ENCODE measurements around the gene BEST2. TPM values are rescaled to one million over a fixed set of nuclear protein-coding genes. Genes with fewer than 3 reads are reported as not detected.
A peak's percentile ranks its signal among the peaks of the same experiment; 100 is the strongest.

Gene BEST2
- total RNA-seq, 2 donors from 2014 or later, result not detected

DNA sequence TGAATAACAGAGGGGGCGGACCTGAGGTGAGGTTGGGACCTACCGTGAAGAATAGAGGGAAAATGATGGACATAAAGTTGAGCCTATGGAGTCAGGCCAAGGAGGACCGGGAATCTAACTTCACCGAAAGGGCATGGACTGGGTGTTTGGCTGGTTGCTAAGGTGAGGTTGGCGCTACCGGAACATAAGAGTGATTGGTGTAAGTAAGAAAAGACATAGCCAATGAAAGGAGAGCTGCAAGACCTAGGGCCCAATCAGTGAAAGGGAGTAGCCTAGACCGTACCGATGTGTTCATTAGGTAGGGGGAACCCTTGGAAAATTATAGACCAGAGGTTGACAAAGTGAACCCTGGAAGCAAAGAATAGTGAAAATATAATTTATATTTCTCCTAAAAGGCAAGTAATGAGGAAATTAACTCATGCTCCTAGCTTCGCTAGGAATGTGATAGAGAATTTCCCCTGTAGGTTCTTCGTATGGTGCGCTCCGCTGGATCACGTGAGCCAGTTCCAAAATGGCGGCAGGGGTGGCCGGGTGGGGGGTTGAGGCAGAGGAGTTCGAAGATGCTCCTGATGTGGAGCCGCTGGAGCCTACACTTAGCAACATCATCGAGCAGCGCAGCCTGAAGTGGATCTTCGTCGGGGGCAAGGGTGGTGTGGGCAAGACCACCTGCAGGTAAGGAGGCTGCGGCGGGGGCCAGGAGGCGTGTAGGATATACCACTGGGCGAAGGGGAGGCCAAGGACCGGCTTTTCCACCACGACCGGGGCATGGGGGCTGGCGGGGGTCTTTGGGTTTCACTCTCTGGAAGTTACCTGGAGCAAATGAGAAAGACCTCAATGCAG lies 14.4 kb upstream of the BEST2 start, which contains the start of gene GET3:
GET3 (plus strand) TSS at position 503 of the 840 bp plus-strand sequence; CDS start at position 512, 9 bp downstream.
- Histone ChIP-seq H3K27ac (peak within 1 kb of the TSS; percentile 83 to 86), H3K4me1 (peaks cover 0 to 42% of the 10 kb centered on the region in 2 donors), H3K9me3 (no peaks in the 10 kb centered on the region), H3K27me3 (no peaks in the 10 kb centered on the region), H3K4me3 (peak within 1 kb of the TSS; percentile 77 to 87), H3K36me3 (peaks cover 24% of the 10 kb centered on the region)
- TF ChIP-seq, protein P1, sequence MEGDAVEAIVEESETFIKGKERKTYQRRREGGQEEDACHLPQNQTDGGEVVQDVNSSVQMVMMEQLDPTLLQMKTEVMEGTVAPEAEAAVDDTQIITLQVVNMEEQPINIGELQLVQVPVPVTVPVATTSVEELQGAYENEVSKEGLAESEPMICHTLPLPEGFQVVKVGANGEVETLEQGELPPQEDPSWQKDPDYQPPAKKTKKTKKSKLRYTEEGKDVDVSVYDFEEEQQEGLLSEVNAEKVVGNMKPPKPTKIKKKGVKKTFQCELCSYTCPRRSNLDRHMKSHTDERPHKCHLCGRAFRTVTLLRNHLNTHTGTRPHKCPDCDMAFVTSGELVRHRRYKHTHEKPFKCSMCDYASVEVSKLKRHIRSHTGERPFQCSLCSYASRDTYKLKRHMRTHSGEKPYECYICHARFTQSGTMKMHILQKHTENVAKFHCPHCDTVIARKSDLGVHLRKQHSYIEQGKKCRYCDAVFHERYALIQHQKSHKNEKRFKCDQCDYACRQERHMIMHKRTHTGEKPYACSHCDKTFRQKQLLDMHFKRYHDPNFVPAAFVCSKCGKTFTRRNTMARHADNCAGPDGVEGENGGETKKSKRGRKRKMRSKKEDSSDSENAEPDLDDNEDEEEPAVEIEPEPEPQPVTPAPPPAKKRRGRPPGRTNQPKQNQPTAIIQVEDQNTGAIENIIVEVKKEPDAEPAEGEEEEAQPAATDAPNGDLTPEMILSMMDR (IDR thresholded peaks at IDR 0.05), result no peak
- DNase-seq (ENCODE audit: low spot score), result peak; percentile 98

DNA sequence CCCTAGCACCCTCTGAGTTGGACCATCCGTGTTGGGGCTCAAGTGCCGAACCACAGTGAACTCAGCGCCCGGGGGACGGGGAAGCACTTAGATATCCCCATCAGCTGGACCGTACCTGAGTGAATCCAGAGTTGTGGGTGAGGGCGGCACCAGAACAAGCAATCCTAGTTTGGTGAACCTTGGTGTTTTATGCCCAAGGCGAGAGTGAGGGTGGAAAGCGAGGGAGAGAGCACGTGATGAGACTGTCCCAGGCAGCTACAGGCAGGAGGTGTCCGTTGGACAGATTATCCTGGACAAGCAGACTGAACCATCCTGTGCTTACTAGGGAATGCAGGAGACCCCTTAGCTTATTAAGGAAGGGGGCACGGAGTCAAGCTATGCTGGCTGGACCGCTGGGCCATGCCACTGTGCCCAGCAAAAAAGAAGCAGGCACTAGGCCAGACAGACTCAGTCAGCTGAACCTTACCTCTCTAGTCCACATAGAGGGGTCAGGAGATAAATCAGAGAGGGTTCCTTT lies 13.7 kb upstream of the BEST2 start:
- H3K27ac ChIP-seq, result peak overlapping the region; percentile 83 to 86
- H3K4me3 ChIP-seq, result peak overlapping the region; percentile 77 to 87
- TF ChIP-seq, protein P1 (IDR thresholded peaks at IDR 0.05), result no peak
- DNase-seq (ENCODE audit: low spot score), result no peak
- no peaks in the 10 kb centered on the region for H3K9me3 ChIP-seq
- H3K27me3 ChIP-seq, result no peaks in the 10 kb centered on the region
- H3K36me3 ChIP-seq, result peaks cover 25% of the 10 kb centered on the region
- peaks cover 0 to 36% of the 10 kb centered on the region in 2 donors for H3K4me1 ChIP-seq

DNA sequence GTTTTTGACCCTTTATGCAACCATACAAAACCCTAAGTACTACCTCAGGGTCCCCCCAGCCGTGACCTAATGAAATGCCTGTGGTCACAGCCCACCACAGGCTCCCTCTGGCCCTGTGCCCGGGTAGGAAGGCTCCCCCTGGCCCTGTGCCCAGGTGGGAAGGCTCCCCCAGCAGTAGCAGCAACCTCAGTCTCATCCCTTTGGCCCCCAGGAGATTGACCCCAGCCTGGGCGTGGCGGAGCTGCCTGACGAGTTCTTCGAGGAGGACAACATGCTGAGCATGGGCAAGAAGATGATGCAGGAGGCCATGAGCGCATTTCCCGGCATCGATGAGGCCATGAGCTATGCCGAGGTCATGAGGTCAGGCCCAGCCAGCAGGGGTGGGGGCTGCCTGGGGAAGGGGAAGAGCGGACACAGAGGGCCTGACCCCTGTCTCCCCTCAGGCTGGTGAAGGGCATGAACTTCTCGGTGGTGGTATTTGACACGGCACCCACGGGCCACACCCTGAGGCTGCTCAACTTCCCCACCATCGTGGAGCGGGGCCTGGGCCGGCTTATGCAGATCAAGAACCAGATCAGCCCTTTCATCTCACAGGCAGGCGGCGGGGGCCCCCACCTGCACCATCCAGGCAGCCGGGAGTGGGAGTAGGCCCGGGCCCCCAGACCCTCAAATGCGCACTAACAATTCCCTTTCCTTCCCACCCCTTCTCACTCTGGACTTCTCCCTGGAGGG lies 6.3 kb upstream of the BEST2 start:
- Histone ChIP-seq H3K36me3 (peaks cover 40% of the 10 kb centered on the region), H3K27me3 (no peaks in the 10 kb centered on the region), H3K4me3 (no peak overlapping the region), H3K4me1 (no peaks in the 10 kb centered on the region), H3K9me3 (no peaks in the 10 kb centered on the region), H3K27ac (no peak overlapping the region)
- TF ChIP-seq, protein P1 (IDR thresholded peaks at IDR 0.05), result no peak
- no peak for DNase-seq (ENCODE audit: low spot score)

DNA sequence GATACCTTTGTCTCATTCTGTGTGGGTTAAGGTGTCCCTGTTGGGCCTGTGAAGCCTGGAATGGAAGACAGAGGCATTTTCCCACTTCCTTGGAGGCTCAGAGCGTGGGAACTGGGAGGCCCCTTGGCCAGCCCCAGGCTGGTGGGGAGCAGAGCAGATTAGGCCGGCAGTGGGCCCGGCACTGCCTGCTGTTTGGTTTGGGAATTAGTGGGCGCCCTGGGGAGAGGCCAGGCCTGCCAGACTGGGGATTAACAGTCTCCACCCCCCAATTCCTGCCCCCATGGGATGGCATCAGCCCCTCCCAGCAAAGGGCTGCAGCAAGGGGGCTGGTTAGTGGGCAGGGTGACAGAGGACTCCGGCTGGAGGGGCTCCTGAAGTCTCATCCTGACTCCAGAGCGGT lies 3.1 kb upstream of the BEST2 start:
- Histone ChIP-seq H3K36me3 (peaks cover 29% of the 10 kb centered on the region), H3K27me3 (no peaks in the 10 kb centered on the region)
- DNase-seq (ENCODE audit: low spot score), result no peak

DNA sequence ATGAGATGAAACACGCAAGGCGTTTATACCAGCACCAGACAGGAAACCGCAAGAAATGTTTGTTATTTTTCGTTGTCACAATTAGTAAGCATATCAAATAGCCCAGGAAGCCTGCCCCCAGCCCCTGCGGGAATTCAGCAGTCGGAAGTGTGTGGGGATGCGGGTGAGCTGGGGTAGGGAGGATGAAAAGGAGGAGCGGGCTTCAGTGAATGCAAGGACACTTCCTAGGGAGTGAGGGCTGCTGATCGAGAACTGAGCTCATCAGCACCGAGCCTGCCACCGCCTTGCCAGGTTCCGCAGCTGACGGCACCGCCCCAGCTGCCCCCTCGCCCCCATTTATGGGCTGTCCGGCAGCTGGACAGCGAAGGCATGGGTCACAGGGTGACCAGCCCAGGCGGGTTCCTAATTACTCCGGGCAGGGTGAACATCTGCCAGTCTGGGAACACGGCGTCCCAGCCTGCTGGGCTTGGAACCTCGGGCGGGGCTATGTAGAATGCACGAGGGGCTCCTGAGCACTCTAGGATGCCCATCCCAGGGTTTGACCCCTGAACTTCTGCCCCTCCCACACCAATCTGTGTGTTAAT lies 1.6 kb upstream of the BEST2 start:
- no peaks in the 10 kb centered on the region for H3K27me3 ChIP-seq
- H3K9me3 ChIP-seq, result no peaks in the 10 kb centered on the region
- TF ChIP-seq, protein P1 (IDR thresholded peaks at IDR 0.05), result no peak
- no peak for DNase-seq (ENCODE audit: low spot score)
- H3K4me1 ChIP-seq, result no peaks in the 10 kb centered on the region
- no peak overlapping the region for H3K4me3 ChIP-seq
- no peak overlapping the region for H3K27ac ChIP-seq
- peaks cover 29% of the 10 kb centered on the region for H3K36me3 ChIP-seq

More for the DNA sequence above, 3.1 kb upstream of the BEST2 start:
- no peak overlapping the region for H3K4me3 ChIP-seq
- H3K4me1 ChIP-seq, result no peaks in the 10 kb centered on the region
- no peaks in the 10 kb centered on the region for H3K9me3 ChIP-seq
- TF ChIP-seq, protein P1 (IDR thresholded peaks at IDR 0.05), result no peak
- no peak overlapping the region for H3K27ac ChIP-seq
